Fibroblast of pulmonary artery (primary cell): Measurements from ENCODE around the gene PALLD.

ENCODE experiments used
- DNase-seq: peaks from one replicate; pipeline ENCODE4 v3.0.0-alpha.2; 2010; ENCODE audit warnings: low read depth
- H3K4me3 ChIP-seq: replicated peaks from 2 replicates; pipeline ENCODE4 v1.5.1; 2011; ENCODE audit warnings: low read depth, mild to moderate bottlenecking, control low read depth, low read length, moderate library complexity
- CTCF ChIP-seq: IDR thresholded peaks from 2 replicates; pipeline ENCODE4 v1.5.1; 2011; ENCODE audit warnings: mild to moderate bottlenecking, control low read depth, low read length, inconsistent platforms; ENCODE audit errors: missing control alignments

PALLD gene

GRCh38 chr4:168515222-168516011, 18.6 kb downstream of the PALLD start:
- TF ChIP-seq CTCF = no peak
- no peak overlapping the region for H3K4me3 ChIP-seq
- DNase-seq = peak; percentile 33

GRCh38 chr4:168516841-168517240, 20.0 kb downstream of the PALLD start:
- no peak overlapping the region for H3K4me3 ChIP-seq
- TF ChIP-seq CTCF = no peak
- DNase-seq = no peak

- TF ChIP-seq CTCF = no peak
- DNase-seq = no peak
- no peak overlapping the region for H3K4me3 ChIP-seq
These were observed 22.7 kb downstream of the PALLD start for GRCh38 chr4:168519576-168519975.

GRCh38 chr4:168521721-168522120, 24.9 kb downstream of the PALLD start:
- H3K4me3 ChIP-seq = no peak overlapping the region
- TF ChIP-seq CTCF = no peak
- DNase-seq = no peak

- H3K4me3 ChIP-seq = no peak overlapping the region
- DNase-seq = no peak
- TF ChIP-seq CTCF = no peak
These were observed 25.5 kb downstream of the PALLD start for GRCh38 chr4:168522356-168522755.

- no peak for TF ChIP-seq CTCF
- H3K4me3 ChIP-seq = no peak overlapping the region
- no peak for DNase-seq
These were observed 26.1 kb downstream of the PALLD start for GRCh38 chr4:168522829-168523489.

- DNase-seq = peak; percentile 81
These were observed 27.2 kb downstream of the PALLD start for GRCh38 chr4:168524006-168524405.

More at GRCh38 chr4:168524006-168524405, 27.2 kb downstream of the PALLD start:
- TF ChIP-seq CTCF = no peak
- no peak overlapping the region for H3K4me3 ChIP-seq
